ENCODE data around the gene DPEP2. TPM values are rescaled to one million over a fixed set of nuclear protein-coding genes. Genes with fewer than 3 reads are reported as not detected.
"Not testable (repeated sequence)": the region's sequence is repeated elsewhere in the genome, so short reads cannot be mapped to it uniquely, and the experiment has no call there.

The DPEP2 gene
- total and polyA plus RNA-seq, 2 of the 13 experiments (the other 11 are each of a cell fraction or from before 2014, with no cell fraction given), result 0.18 TPM; not detected in 1

- H3K4me1 ChIP-seq (ENCODE audit: insufficient read depth, low read length), result peaks cover 46% of the 10 kb centered on the region
- DNase-seq (ENCODE audit: low spot score) (no peak), ATAC-seq (no peak), FAIRE-seq (no peak)
- H3K27ac ChIP-seq (ENCODE audit: extremely low read length, insufficient read depth, low read length), result no peak overlapping the region
- H3K36me3 ChIP-seq (replicated peaks in 1 of 2; ENCODE audit: control insufficient read depth in 1 of 2, insufficient read depth in 2 of 2, low read length in 2 of 2), result no peaks in the 10 kb centered on the region
- POLR2A ChIA-PET, result no interaction called here
- peaks cover 0 to 19% of the 10 kb centered on the region in 2 experiments; a peak in 4 of 5 replicates for H3K27me3 ChIP-seq (ENCODE audit: control insufficient read depth in 1 of 2, insufficient read depth in 2 of 2, low read length in 2 of 2)
- no peak overlapping the region for H2AFZ ChIP-seq (ENCODE audit: low read length)
- no peaks in the 10 kb centered on the region for H4K20me1 ChIP-seq (ENCODE audit: insufficient read depth, low read length)
- H3K9ac ChIP-seq (ENCODE audit: insufficient read depth, low read depth, low read length), result no peak overlapping the region
- BruUV-seq (replicated peaks), result no TSS peak
- 43% methylated on average over 5 of the region's 5 CpGs for WGBS (ENCODE audit: low lambda C conversion rate)
- no peak for TF ChIP-seq SOX6 (IDR thresholded peaks at IDR 0.05)
- no peak for TF ChIP-seq SOX6 (CRISPR knock-in tag; IDR thresholded peaks at IDR 0.05)
- no peak for TF ChIP-seq CCDC6 (CRISPR knock-in tag; IDR thresholded peaks at IDR 0.05)
- TF ChIP-seq TEAD2 (CRISPR knock-in tag; IDR thresholded peaks at IDR 0.05), result no peak
- no peak for TF ChIP-seq ZNF749 (CRISPR knock-in tag; IDR thresholded peaks at IDR 0.05; ENCODE audit: borderline replicate concordance)
- no peak overlapping the region for H3K4me3 ChIP-seq (replicated peaks in 1 of 3; ENCODE audit: insufficient read depth in 1 of 3, low read depth in 2 of 3, low read length in 3 of 3)
- in situ Hi-C loops (cut with HindIII; ENCODE audit: extremely low pct_ligation_motif_present, low pct_unique_long_range_greater_than_20kb), result no loop called here
- CTCF ChIA-PET (ENCODE audit: low intra/inter-chr PET ratio, low total read pairs), result no interaction called here
- H3K79me2 ChIP-seq (ENCODE audit: insufficient read depth, low read length), result no peaks in the 10 kb centered on the region
- intact Hi-C loops (cut with micrococcal nuclease; ENCODE audit: unreplicated experiment), result no loop called here
- no peaks in the 10 kb centered on the region for H3K9me3 ChIP-seq (ENCODE audit: low read length)
- H3K4me2 ChIP-seq (ENCODE audit: low read depth, low read length), result no peak overlapping the region
Measured at GRCh38 chr16:67995423-67995822, 3.9 kb downstream of the DPEP2 start.

DNA sequence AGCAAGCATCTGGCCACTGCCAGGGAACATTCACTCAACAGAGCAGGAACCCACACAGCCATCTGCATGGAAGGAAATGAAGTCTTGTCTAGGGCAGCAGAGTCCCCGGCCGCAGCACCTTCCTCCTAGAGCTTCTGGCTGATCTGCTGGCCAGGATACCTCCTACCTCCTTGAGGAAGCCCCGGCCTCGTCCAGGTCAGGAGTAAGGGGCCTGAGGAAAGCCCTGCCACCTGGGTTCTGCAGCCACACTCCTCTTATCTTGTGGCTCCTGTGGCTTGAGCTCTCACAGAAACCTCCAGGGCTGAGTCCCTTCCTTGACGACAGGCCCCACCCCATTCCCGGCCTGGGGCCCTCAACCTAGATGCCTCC is 5.3 kb downstream of the DPEP2 start:
- Histone ChIP-seq H3K4me3 (replicated peaks in 1 of 3; ENCODE audit: insufficient read depth in 1 of 3, low read depth in 2 of 3, low read length in 3 of 3) (peak overlapping the region; percentile 44 to 74 (median 67); a peak in 5 of 6 replicates), H3K4me2 (ENCODE audit: low read depth, low read length) (peak overlapping the region; percentile 95), H3K27me3 (ENCODE audit: control insufficient read depth in 1 of 2, insufficient read depth in 2 of 2, low read length in 2 of 2) (peaks cover 0 to 22% of the 10 kb centered on the region in 2 experiments), H3K4me1 (ENCODE audit: insufficient read depth, low read length) (peaks cover 43% of the 10 kb centered on the region), H3K9ac (ENCODE audit: insufficient read depth, low read depth, low read length) (peak overlapping the region; percentile 75)
- WGBS (ENCODE audit: low lambda C conversion rate), result 58% methylated on average over 6 of the region's 6 CpGs
- H3K9me3 ChIP-seq (ENCODE audit: low read length); H4K20me1 ChIP-seq (ENCODE audit: insufficient read depth, low read length); H3K36me3 ChIP-seq (replicated peaks in 1 of 2; ENCODE audit: control insufficient read depth in 1 of 2, insufficient read depth in 2 of 2, low read length in 2 of 2); H3K79me2 ChIP-seq (ENCODE audit: insufficient read depth, low read length); intact Hi-C loops (cut with micrococcal nuclease; ENCODE audit: unreplicated experiment); FAIRE-seq; H3K27ac ChIP-seq (ENCODE audit: extremely low read length, insufficient read depth, low read length); H2AFZ ChIP-seq (ENCODE audit: low read length); DNase-seq (ENCODE audit: low spot score); BruUV-seq (replicated peaks): not testable (repeated sequence)
- ATAC-seq, result peak; percentile 44
- ChIA-PET CTCF (ENCODE audit: low intra/inter-chr PET ratio, low total read pairs) (interaction anchor here (1.2 to 3.0 kb wide), 4 partner anchors 25 to 70 kb away, joined by 3 to 46 read pairs (median 8); no protein-coding TSS in a partner anchor), POLR2A (interaction anchor here (0.6 to 1.1 kb wide), 4 partner anchors 9 to 29 kb away, joined by 3 to 10 read pairs (median 4); partner anchors contain the start of genes DDX28 and DUS2)
- in situ Hi-C loops (cut with HindIII; ENCODE audit: extremely low pct_ligation_motif_present, low pct_unique_long_range_greater_than_20kb), result loop anchor here (5.0 kb wide), 1 partner anchor 48 kb away; no protein-coding TSS in a partner anchor

All from HepG2 (cell line).